Suppressor macrophage treated with lipopolysaccharide for 4 hours (primary cell): Measurements from ENCODE around the gene USP36.
A peak's percentile ranks its signal among the peaks of the same experiment; 100 is the strongest.
"Not testable (repeated sequence)": the region's sequence is repeated elsewhere in the genome, so short reads cannot be mapped to it uniquely, and the experiment has no call there.

Source experiments
- DNase-seq: peaks from one replicate; pipeline ENCODE4 v3.0.0-alpha.2; 2020

USP36 gene

GRCh38 chr17:78763561-78763960 is 77.1 kb downstream of the USP36 start:
- DNase-seq = no peak

GRCh38 chr17:78761789-78762406 is 78.7 kb downstream of the USP36 start:
- peak; percentile 58 for DNase-seq

- DNase-seq = no peak
Measured at GRCh38 chr17:78759969-78760352, 80.7 kb downstream of the USP36 start.

GRCh38 chr17:78759203-78759968 is 81.2 kb downstream of the USP36 start:
- DNase-seq = peak; percentile 70

DNA sequence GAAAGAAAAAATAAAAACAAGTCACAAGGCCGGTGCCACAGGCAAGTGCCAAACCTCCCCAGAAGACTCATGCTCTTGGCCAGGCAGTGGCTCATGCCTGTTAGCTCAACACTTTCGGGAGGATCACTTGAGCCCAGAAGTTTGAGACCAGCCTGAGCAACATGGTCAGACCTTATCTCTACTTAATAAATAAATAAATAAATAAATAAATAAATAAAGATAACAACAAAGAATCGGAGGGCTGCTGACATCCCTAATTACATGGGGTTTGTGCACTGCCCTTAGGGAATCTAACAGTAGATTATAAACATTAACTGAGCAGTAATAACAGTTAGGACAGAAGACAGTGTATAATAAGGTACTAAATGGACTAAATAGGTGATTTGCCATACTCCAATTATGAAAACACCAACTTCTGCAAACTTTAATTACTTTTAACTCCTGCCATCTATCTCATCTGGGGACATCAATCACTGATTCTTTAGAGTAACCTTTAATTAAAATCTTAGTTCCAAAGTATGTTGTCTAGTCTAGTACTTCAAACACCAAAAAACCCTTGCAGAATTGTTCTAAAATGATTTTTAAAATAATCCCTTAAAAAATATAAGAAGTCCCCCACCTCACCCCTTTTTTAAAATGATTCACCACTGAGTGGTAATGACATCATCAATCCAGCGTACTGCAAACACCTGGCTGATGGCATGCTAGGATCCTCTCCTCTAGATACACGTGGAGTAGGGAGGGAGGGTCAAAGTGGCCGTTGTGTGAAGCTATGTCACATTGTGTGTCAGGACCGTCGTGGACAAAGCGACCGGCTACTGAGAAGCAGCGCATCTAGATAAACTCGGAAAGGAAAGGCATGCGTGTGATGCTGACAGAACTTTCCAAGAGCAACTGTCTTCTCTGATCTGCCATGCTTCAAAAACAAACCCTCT is 87.0 kb downstream of the USP36 start:
- no peak for DNase-seq

DNA sequence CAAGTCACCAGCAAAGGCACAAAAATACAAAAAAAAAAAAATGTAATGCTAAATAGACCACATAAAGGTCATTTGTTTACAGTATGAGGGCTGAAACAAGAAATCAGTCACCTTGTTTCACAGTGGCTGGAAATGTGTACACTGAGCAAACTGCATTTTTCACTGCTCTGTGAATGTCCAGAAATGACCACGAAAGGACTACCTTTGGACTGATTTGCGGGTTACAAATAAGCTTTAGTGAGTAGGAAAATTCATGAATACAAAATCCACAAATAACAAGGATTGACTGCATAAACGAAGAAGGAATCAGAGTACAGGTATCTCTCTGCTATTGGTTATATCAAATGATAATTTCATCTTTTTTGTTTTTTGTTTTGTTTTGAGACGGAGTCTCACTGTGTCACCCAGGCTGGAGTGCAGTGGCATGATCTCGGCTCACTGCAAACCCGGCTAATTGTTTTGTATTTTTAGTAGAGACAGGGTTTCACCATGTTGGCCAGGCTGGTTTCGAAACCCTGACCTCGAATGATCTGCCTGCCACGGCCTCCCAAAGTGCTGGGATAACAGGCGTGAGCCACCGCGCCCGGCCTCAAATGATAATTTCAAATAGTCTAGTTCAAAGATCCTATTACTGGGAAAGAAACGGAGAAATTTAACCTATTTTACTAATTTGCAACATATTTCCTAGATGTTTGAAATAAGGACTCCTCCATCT is 89.0 kb downstream of the USP36 start:
- no peak for DNase-seq

DNA sequence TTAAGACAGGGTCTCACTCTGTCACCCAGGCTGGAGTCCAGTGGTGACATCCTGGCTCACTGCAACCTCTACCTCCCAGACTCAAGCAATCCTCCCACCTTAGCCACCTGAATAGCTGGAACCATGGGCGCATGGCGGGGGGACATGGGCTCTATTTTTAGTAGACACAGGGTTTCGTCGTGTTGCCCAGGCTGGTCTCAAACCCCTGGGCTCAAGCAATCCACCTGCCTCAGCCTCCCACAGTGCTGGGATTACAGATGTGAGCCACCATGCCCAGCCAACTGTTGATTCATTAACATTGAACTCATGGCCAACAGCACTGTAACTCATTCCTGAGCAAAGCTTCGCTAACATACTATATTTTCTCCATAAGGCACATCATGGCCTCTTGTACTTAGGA is 89.6 kb downstream of the USP36 start:
- not testable (repeated sequence) for DNase-seq

GRCh38 chr17:78748730-78749317 is 91.8 kb downstream of the USP36 start:
- DNase-seq = peak; percentile 92

DNA sequence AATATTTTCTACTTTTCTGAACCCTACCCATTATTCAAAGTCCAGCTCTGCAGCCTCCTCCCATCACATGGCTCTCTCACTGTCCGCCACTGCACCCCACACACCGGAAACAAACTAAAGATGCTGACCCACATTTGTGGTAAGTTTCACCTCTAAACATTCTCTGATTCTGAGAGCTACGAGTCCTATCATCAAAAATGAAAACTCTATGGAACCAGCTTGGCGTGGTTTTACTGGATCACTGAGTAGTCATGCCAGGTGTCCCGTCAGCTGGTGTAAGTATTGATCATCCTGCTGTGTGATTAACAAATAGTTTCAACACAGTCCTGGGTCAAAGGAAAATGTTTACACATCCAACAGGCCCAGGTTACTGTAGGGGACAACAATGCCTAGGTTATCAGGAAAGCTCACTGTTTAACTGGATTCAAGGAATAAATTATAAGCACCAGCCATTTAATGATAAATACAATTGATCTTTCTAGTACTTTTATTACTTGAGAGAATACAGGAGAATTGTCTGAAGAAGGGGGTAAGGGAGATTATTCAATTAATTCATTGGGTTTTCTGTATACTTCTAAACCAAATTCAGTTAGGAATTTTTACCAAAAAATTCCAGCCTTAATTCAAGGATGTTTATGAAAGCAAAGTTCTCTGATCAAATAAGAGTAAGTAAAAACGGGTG is 92.4 kb downstream of the USP36 start:
- DNase-seq = peak; percentile 57

GRCh38 chr17:78747488-78747887 is 93.1 kb downstream of the USP36 start:
- DNase-seq = no peak

DNA sequence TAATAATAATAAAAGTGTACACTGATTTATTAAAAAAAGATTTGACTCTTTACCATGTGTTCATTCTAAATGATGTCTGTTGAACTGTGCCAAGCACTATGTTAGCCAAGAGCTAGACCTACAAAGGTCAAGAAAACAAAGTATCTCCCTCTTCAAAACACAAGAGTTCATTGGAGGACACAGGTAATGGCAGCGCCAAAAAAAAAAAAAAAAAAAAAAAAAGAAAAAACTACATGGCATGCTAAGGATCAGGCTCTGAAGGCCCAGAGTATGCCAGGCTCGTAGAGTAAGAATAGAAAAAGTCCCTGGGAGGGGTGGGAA is 93.7 kb downstream of the USP36 start:
- DNase-seq = no peak

DNA sequence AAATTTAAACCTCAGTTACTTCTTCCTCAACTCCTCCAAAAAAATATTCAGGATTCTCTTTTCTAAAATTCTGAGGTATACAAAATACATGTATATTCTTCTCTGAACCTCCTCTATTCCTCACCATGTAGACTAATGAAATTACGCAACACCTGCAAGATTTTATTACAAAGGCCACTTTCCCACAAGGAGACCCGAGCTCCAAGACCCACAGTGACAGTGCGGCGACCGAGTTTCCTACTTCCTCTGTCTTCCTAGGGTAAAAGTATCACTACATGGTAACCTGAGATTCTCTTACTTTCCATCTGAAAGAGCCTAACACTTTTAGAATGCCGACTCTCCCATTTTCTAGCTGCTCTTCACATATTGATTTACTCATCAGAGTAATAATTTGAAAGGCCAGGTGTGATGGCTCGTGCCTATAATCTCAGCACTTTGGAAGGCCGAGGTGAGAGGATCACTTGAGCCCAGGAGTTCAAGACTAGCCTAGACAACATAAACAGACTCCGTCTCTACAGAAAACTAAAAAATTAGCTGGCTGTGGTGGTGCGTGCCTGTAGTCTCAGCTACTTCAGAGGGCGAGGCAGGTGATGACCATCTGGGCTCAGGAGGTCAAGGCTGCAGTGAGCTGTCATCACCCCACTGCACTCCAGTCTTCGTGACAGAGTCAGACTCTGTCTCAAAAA is 94.2 kb downstream of the USP36 start:
- DNase-seq = peak; percentile 64
